SK-N-SH treated with all-trans-retinoic acid at 6 μM for 48 hours (cell line): Measurements from ENCODE around the gene ATP5F1E.

Experiments used
- BACH2 ChIP-seq: fragments of 250-450 bp; sonication (Bioruptor Pico); IDR thresholded peaks from 2 replicates; pipeline ENCODE4 v1.9.0; 2021; ENCODE audit warnings: mild to moderate bottlenecking, borderline replicate concordance
- CREB5 ChIP-seq: fragments of 250-450 bp; sonication (Bioruptor Pico); IDR thresholded peaks from 2 replicates; pipeline ENCODE4 v1.5.1; 2020; ENCODE audit warnings: low read depth, mild to moderate bottlenecking, moderate library complexity
- GLIS3 ChIP-seq: fragments of 250-450 bp; sonication (Bioruptor Pico); IDR thresholded peaks from 2 replicates; pipeline ENCODE4 v1.5.0; 2020; ENCODE audit warnings: mild to moderate bottlenecking, moderate library complexity
- OSR1 ChIP-seq: fragments of 250-450 bp; sonication (Bioruptor Pico); IDR thresholded peaks from 2 replicates; pipeline ENCODE4 v1.8.0; 2022; ENCODE audit warnings: moderate library complexity, mild to moderate bottlenecking, inconsistent platforms
- PATZ1 ChIP-seq: fragments of 250-450 bp; sonication (Bioruptor Pico); IDR thresholded peaks from 2 replicates; pipeline ENCODE4 v1.8.0; 2020; ENCODE audit warnings: mild to moderate bottlenecking, moderate library complexity, borderline replicate concordance
- POU6F1 ChIP-seq: fragments of 250-450 bp; sonication (Bioruptor Pico); IDR thresholded peaks from 2 replicates; pipeline ENCODE4 v1.8.0; 2021; ENCODE audit warnings: low read depth, mild to moderate bottlenecking, moderate library complexity, borderline replicate concordance
- PPARA ChIP-seq: fragments of 250-450 bp; sonication (Bioruptor Pico); IDR thresholded peaks from 2 replicates; pipeline ENCODE4 v1.5.0; 2020; ENCODE audit warnings: mild to moderate bottlenecking, borderline replicate concordance
- RARB ChIP-seq: fragments of 250-450 bp; sonication (Bioruptor Pico); IDR thresholded peaks from 2 replicates; pipeline ENCODE4 v1.8.0; 2021; ENCODE audit warnings: mild to moderate bottlenecking, moderate library complexity
- SNAI2 ChIP-seq: fragments of 250-450 bp; sonication (Bioruptor Pico); IDR thresholded peaks from 2 replicates; pipeline ENCODE4 v1.5.0; 2020; ENCODE audit warnings: mild to moderate bottlenecking, moderate library complexity
- TOX ChIP-seq: fragments of 250-450 bp; sonication (Bioruptor Pico); IDR thresholded peaks from 2 replicates; pipeline ENCODE4 v1.8.0; 2021; ENCODE audit warnings: mild to moderate bottlenecking, moderate library complexity, borderline replicate concordance
- TSHZ2 ChIP-seq: fragments of 250-450 bp; sonication (Bioruptor Pico); IDR thresholded peaks from 2 replicates; pipeline ENCODE4 v1.5.0; 2020; ENCODE audit warnings: mild to moderate bottlenecking, moderate library complexity
- ZFP3 ChIP-seq: fragments of 250-450 bp; sonication (Bioruptor Pico); IDR thresholded peaks from 2 replicates; pipeline ENCODE4 v1.5.0; 2020; ENCODE audit warnings: mild to moderate bottlenecking, moderate library complexity
- ZFP30 ChIP-seq: fragments of 450-650 bp; formaldehyde crosslinking; IDR thresholded peaks from 2 replicates; pipeline ENCODE4 v1.5.0; 2022; ENCODE audit warnings: mild to moderate bottlenecking, moderate library complexity
- ZNF565 ChIP-seq: fragments of 450-650 bp; formaldehyde crosslinking; conservative IDR thresholded peaks from 2 replicates; pipeline ENCODE4 v1.5.0; 2020; ENCODE audit warnings: low read depth, mild to moderate bottlenecking, moderate library complexity

GRCh38 chr20:59006864-59007664 is 25.1 kb downstream of the ATP5F1E start, which contains the start of gene CTSZ:
- TF ChIP-seq OSR1 (CRISPR knock-in tag) = no peak
- TF ChIP-seq TSHZ2 (CRISPR knock-in tag) = no peak
- no peak for TF ChIP-seq RARB
- TF ChIP-seq PPARA (CRISPR knock-in tag) = no peak
- TF ChIP-seq SNAI2 (CRISPR knock-in tag) = no peak
- TF ChIP-seq GLIS3 (CRISPR knock-in tag) = no peak
- no peak for TF ChIP-seq ZFP3
- TF ChIP-seq ZFP30 (CRISPR knock-in tag) = no peak
- no peak for TF ChIP-seq ZNF565
- no peak for TF ChIP-seq POU6F1
- TF ChIP-seq CREB5 (CRISPR knock-in tag) = no peak
- no peak for TF ChIP-seq PATZ1
- no peak for TF ChIP-seq TOX (CRISPR knock-in tag)
- TF ChIP-seq BACH2 (CRISPR knock-in tag) = no peak
